Measurements from ENCODE around the gene CEP68. TPM values are rescaled to one million over a fixed set of nuclear protein-coding genes. Genes with fewer than 3 reads are reported as not detected.

CEP68 gene
- polyA plus RNA-seq, 1 experiment: 11.7 TPM

DNA sequence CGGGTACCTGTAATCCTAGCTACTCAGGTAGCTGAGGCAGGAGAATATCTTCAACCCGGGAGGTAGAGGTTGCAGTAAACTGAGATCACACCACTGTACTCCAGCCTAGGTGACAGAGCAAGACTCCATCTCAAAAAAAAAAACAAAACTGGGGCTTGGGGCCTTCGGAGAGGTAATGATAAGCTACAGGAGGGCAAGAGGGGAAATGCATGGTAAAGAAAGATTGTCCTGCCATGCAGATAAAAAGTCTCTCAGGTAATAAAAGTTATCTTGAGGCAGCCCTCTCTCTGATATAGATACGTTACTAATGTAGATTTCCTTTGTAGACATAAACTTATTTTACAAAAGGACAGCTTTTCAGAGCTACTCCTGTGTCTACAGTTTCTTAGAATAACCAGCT lies 77.4 kb downstream of the CEP68 start:
- CTCF ChIA-PET: interaction anchor here (1.1 to 1.5 kb wide), 2 partner anchors 15 to 23 kb away, joined by 3 read pairs; no protein-coding TSS in a partner anchor
- H3K4me3 ChIP-seq (ENCODE audit: low read depth, low read length): no peak overlapping the region
- POLR2A ChIA-PET: interaction anchor here (0.6 kb wide), 1 partner anchor 365 kb away, joined by 6 read pairs; no protein-coding TSS in a partner anchor

DNA sequence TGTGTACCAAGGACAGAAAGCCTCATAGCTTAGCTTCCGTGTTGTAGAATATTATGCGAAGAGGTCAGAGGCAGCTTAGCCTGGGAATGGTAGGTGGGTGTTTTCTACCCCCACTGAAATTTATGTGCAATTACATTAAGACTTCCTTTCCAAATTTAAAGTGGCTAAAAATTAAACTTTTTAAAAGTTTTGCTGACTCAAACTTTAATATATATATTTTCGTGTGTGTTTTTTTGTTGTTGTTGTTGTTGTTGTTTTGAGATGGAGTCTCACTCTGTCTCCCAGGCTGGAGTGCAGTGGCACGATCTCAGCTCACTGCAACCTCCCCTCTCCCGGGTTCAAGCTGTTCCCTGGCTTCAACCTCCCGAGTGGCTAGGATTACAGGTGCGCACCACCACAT lies 77.9 kb downstream of the CEP68 start:
- TF ChIP-seq, protein P1, sequence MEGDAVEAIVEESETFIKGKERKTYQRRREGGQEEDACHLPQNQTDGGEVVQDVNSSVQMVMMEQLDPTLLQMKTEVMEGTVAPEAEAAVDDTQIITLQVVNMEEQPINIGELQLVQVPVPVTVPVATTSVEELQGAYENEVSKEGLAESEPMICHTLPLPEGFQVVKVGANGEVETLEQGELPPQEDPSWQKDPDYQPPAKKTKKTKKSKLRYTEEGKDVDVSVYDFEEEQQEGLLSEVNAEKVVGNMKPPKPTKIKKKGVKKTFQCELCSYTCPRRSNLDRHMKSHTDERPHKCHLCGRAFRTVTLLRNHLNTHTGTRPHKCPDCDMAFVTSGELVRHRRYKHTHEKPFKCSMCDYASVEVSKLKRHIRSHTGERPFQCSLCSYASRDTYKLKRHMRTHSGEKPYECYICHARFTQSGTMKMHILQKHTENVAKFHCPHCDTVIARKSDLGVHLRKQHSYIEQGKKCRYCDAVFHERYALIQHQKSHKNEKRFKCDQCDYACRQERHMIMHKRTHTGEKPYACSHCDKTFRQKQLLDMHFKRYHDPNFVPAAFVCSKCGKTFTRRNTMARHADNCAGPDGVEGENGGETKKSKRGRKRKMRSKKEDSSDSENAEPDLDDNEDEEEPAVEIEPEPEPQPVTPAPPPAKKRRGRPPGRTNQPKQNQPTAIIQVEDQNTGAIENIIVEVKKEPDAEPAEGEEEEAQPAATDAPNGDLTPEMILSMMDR (IDR thresholded peaks at IDR 0.05; ENCODE audit: insufficient read depth, low read depth, low read length): no peak
- ChIA-PET POLR2A (interaction anchor here (0.6 kb wide), 1 partner anchor 365 kb away, joined by 6 read pairs; no protein-coding TSS in a partner anchor), CTCF (interaction anchor here (1.5 kb wide), 1 partner anchor 14 kb away, joined by 3 read pairs; no protein-coding TSS in a partner anchor)
- H3K36me3 ChIP-seq (ENCODE audit: control insufficient read depth, insufficient read depth, low read length): no peaks in the 10 kb centered on the region
- no peak for DNase-seq (ENCODE audit: low read depth)
- no peaks in the 10 kb centered on the region; the same call in 1 of the 2 replicates for H3K27me3 ChIP-seq (ENCODE audit: control insufficient read depth, insufficient read depth, low read length)
- H3K4me3 ChIP-seq (ENCODE audit: low read depth, low read length): no peak overlapping the region

More for the DNA sequence above, 77.4 kb downstream of the CEP68 start:
- no peak for DNase-seq (ENCODE audit: low read depth)
- TF ChIP-seq, protein P1 (IDR thresholded peaks at IDR 0.05; ENCODE audit: insufficient read depth, low read depth, low read length): no peak
- no peaks in the 10 kb centered on the region; the same call in 1 of the 2 replicates for H3K27me3 ChIP-seq (ENCODE audit: control insufficient read depth, insufficient read depth, low read length)
- H3K36me3 ChIP-seq (ENCODE audit: control insufficient read depth, insufficient read depth, low read length): no peaks in the 10 kb centered on the region

DNA sequence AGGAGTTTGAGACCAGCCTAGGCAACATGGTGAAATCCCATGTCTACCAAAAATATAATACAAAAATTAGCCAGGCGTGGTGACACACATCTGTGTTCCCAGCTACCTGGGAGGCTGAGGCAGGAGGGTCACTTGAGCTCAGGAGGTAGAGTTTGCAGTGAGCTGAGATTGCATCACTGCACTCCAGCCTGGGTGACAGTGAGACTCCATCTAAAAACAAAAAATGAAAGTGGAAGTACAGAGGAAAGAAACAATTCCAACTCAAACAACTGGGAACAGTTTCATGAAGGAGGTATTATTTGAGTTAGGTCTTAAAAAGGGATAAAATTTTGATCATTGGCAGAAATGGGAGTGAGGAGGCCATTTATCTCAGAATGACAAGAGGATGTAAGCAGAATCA lies 80.0 kb downstream of the CEP68 start:
- POLR2A ChIA-PET: no interaction called here
- DNase-seq (ENCODE audit: low read depth): no peak
- H3K36me3 ChIP-seq (ENCODE audit: control insufficient read depth, insufficient read depth, low read length): no peaks in the 10 kb centered on the region
- TF ChIP-seq, protein P1 (IDR thresholded peaks at IDR 0.05; ENCODE audit: insufficient read depth, low read depth, low read length): no peak
- no peaks in the 10 kb centered on the region; the same call in 1 of the 2 replicates for H3K27me3 ChIP-seq (ENCODE audit: control insufficient read depth, insufficient read depth, low read length)
- CTCF ChIA-PET: no interaction called here
- H3K4me3 ChIP-seq (ENCODE audit: low read depth, low read length): no peak overlapping the region

Other genes with a start within 250 kb of the CEP68 start
- 51.0 and 80.7 TPM in 2 replicates for gene SLC1A4, start 67.0 kb upstream of the CEP68 start, polyA plus RNA-seq (2011; rRNA removed)
- 90.6 and 189 TPM in 2 replicates for gene RAB1A, start 73.7 kb downstream of the CEP68 start, polyA plus RNA-seq (2011; rRNA removed)
- 57.9 and 153 TPM in 2 replicates for gene ACTR2, start 171.4 kb downstream of the CEP68 start, polyA plus RNA-seq (2011; rRNA removed)